Choroid plexus epithelial cell (primary cell): ENCODE results near the gene SPATS1.

Experiments
- DNase-seq: peaks from one replicate; pipeline ENCODE4 v3.0.0-alpha.2; 2010; ENCODE audit warnings: low read depth
- H3K4me3 ChIP-seq: 2 replicates; pipeline ENCODE4 v1.5.1; 2011; ENCODE audit warnings: low read depth, mild to moderate bottlenecking, control low read depth, low read length, moderate library complexity
- CTCF ChIP-seq: conservative IDR thresholded peaks from 2 replicates; pipeline ENCODE4 v1.5.1; 2011; ENCODE audit warnings: low read depth, mild to moderate bottlenecking, control low read depth, inconsistent platforms, low read length, moderate library complexity

The SPATS1 gene

GRCh38 chr6:44377484-44377883 is 35.0 kb downstream of the SPATS1 start:
- H3K4me3 ChIP-seq: no peak overlapping the region
- DNase-seq: no peak
- no peak for TF ChIP-seq CTCF

GRCh38 chr6:44377971-44378370 is 35.5 kb downstream of the SPATS1 start:
- H3K4me3 ChIP-seq: no peak overlapping the region
- no peak for TF ChIP-seq CTCF
- DNase-seq: no peak

GRCh38 chr6:44381739-44382138 is 39.3 kb downstream of the SPATS1 start:
- DNase-seq: peak; percentile 30
- TF ChIP-seq CTCF: no peak
- no peak overlapping the region for H3K4me3 ChIP-seq

- no peak for DNase-seq
- peak overlapping the region; percentile 86 for H3K4me3 ChIP-seq
- TF ChIP-seq CTCF: no peak
Measured at GRCh38 chr6:44386364-44386928, 44.0 kb downstream of the SPATS1 start.

- no peak for TF ChIP-seq CTCF
- H3K4me3 ChIP-seq: peak overlapping the region; percentile 86
- DNase-seq: peak; percentile 34
Measured at GRCh38 chr6:44386929-44387345, 44.5 kb downstream of the SPATS1 start.

GRCh38 chr6:44387346-44388134 is 45.1 kb downstream of the SPATS1 start, which contains the start of gene CDC5L:
CDC5L (plus strand) TSS chr6:44387706; CDS start chr6:44387824, 118 bp downstream.
- peak; percentile 99 for DNase-seq
- H3K4me3 ChIP-seq: peak within 1 kb of the TSS; percentile 86
- no peak for TF ChIP-seq CTCF

GRCh38 chr6:44388135-44388487 is 45.7 kb downstream of the SPATS1 start:
- H3K4me3 ChIP-seq: peak overlapping the region; percentile 86
- no peak for DNase-seq
- no peak for TF ChIP-seq CTCF
